ENCODE data around the gene UPF2.

DNA sequence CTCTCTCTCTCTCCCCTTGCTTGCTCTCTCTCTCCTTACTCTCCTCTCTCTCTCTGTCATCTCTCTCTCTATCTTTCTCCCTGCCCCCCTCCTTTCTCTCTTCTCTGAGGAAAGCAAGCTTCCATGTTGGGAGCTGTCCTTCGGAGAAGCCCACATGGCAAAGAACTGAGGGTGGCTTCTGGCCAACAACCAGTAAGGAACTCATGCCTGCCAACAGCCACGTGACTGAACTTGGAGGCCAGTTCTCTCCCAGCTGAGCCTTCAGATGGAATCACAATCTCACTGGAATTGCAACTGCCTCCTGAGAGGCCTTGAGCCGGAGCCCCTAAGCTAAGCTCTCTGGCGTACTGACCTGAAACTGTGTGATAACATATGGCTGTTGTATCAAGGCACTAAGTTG lies 14.1 kb upstream of the UPF2 start:
- TF ChIP-seq POLR2AphosphoS5 (IDR thresholded peaks at IDR 0.05; ENCODE audit: low read depth, low read length) (no peak), TAF1 (IDR thresholded peaks at IDR 0.05; ENCODE audit: borderline replicate concordance, insufficient read depth, low read length) (no peak), FOXP2 (optimal IDR thresholded peaks at IDR 0.05; ENCODE audit: borderline replicate concordance, extremely low read depth, extremely low read length, insufficient read depth) (no peak), SIN3A (IDR thresholded peaks at IDR 0.05; ENCODE audit: borderline replicate concordance, insufficient read depth, low read length) (no peak)
- TF ChIP-seq, protein P1, sequence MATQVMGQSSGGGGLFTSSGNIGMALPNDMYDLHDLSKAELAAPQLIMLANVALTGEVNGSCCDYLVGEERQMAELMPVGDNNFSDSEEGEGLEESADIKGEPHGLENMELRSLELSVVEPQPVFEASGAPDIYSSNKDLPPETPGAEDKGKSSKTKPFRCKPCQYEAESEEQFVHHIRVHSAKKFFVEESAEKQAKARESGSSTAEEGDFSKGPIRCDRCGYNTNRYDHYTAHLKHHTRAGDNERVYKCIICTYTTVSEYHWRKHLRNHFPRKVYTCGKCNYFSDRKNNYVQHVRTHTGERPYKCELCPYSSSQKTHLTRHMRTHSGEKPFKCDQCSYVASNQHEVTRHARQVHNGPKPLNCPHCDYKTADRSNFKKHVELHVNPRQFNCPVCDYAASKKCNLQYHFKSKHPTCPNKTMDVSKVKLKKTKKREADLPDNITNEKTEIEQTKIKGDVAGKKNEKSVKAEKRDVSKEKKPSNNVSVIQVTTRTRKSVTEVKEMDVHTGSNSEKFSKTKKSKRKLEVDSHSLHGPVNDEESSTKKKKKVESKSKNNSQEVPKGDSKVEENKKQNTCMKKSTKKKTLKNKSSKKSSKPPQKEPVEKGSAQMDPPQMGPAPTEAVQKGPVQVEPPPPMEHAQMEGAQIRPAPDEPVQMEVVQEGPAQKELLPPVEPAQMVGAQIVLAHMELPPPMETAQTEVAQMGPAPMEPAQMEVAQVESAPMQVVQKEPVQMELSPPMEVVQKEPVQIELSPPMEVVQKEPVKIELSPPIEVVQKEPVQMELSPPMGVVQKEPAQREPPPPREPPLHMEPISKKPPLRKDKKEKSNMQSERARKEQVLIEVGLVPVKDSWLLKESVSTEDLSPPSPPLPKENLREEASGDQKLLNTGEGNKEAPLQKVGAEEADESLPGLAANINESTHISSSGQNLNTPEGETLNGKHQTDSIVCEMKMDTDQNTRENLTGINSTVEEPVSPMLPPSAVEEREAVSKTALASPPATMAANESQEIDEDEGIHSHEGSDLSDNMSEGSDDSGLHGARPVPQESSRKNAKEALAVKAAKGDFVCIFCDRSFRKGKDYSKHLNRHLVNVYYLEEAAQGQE (IDR thresholded peaks at IDR 0.05; ENCODE audit: insufficient read depth in 1 of 2, low read depth in 2 of 2, low read length in 2 of 2) = no peak
